ENCODE results near the gene LEUTX. TPM values are rescaled to one million over a fixed set of nuclear protein-coding genes. Genes with fewer than 3 reads are reported as not detected.
A peak's percentile ranks its signal among the peaks of the same experiment; 100 is the strongest.

LEUTX gene
- total RNA-seq, 1 donor from 2014 or later = not detected

DNA sequence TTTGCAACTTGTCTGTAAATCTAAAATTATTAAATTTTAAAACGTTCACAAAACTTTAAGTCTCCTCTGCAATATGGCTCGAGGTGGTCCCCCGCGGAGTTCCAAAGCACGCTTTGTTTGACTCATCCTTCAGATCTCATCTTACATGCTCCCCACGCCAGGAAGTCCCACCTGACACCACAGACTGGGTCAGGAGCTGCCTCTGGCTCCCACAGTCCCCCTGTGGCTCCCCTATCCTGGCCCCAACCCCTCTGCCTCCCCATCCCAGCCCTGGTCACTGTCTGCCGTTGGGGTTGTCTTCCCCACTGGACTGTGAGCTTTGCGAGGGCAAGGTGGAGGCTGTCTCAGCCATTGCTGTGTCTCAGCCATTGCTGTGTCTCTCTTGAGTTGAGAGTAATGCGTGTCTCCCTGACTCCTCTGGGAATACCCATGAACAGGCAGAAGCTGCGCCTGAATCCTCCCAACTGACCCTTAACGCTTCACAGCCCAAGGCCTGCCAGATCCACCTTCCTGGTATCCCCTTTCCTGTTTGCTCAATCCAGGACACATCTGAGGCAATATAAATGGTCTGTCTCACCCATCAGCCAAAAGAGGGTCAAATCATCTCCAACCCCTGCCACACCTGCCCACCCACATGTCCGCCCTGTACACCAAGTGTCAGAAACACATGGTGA is 39.4 kb downstream of the LEUTX start:
- no peak overlapping the region for H3K27ac Mint-ChIP-seq
- no peaks in the 10 kb centered on the region for H3K27me3 Mint-ChIP-seq
- H3K36me3 Mint-ChIP-seq = no peaks in the 10 kb centered on the region
- no peak for TF ChIP-seq CTCF (conservative IDR thresholded peaks at IDR 0.05)
- no peaks in the 10 kb centered on the region for H3K9me3 Mint-ChIP-seq
- H3K4me3 Mint-ChIP-seq = no peak overlapping the region
- peak; percentile 53 for DNase-seq (ENCODE audit: extremely low spot score, unreplicated experiment)
- H3K4me1 Mint-ChIP-seq (ENCODE audit: unreplicated experiment) = peaks cover 7% of the 10 kb centered on the region

- H3K4me1 Mint-ChIP-seq (ENCODE audit: unreplicated experiment) = peaks cover 3% of the 10 kb centered on the region
- H3K27ac Mint-ChIP-seq = no peak overlapping the region
- no peaks in the 10 kb centered on the region for H3K36me3 Mint-ChIP-seq
- no peaks in the 10 kb centered on the region for H3K9me3 Mint-ChIP-seq
- TF ChIP-seq CTCF (conservative IDR thresholded peaks at IDR 0.05) = no peak
- H3K27me3 Mint-ChIP-seq = no peaks in the 10 kb centered on the region
- peak; percentile 31 for DNase-seq (ENCODE audit: extremely low spot score, unreplicated experiment)
- no peak overlapping the region for H3K4me3 Mint-ChIP-seq
Measured at GRCh38 chr19:39818626-39819097, 40.0 kb downstream of the LEUTX start.

DNA sequence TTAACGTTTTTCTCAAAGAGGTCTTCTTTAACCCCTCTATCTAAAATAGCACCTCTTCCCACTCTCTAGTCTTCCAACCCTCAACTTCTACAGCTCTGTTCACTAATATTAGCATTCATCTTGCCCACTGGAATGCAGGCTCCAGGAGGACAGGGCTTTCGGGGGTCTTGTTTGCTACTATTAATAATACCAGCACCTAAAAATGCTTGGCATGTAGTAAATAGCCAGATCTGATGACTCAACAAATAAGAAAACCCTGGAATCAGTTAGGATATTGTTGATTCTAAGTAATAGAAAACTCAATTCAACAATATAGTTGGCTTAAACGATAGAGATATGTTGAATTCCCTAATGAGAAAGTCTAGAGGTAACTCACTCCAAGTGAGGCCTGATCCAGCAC is 41.1 kb downstream of the LEUTX start:
- H3K9me3 Mint-ChIP-seq = no peaks in the 10 kb centered on the region
- H3K27me3 Mint-ChIP-seq = no peaks in the 10 kb centered on the region
- no peak for TF ChIP-seq CTCF (conservative IDR thresholded peaks at IDR 0.05)
- DNase-seq (ENCODE audit: extremely low spot score, unreplicated experiment) = no peak
- no peaks in the 10 kb centered on the region for H3K36me3 Mint-ChIP-seq
- no peak overlapping the region for H3K4me3 Mint-ChIP-seq
- H3K27ac Mint-ChIP-seq = no peak overlapping the region
- no peaks in the 10 kb centered on the region for H3K4me1 Mint-ChIP-seq (ENCODE audit: unreplicated experiment)

- DNase-seq (ENCODE audit: extremely low spot score, unreplicated experiment) = no peak
- H3K4me3 Mint-ChIP-seq = no peak overlapping the region
- no peaks in the 10 kb centered on the region for H3K36me3 Mint-ChIP-seq
- no peak overlapping the region for H3K27ac Mint-ChIP-seq
- no peaks in the 10 kb centered on the region for H3K27me3 Mint-ChIP-seq
- TF ChIP-seq CTCF (conservative IDR thresholded peaks at IDR 0.05) = no peak
- no peaks in the 10 kb centered on the region for H3K4me1 Mint-ChIP-seq (ENCODE audit: unreplicated experiment)
- H3K9me3 Mint-ChIP-seq = no peaks in the 10 kb centered on the region
Measured at GRCh38 chr19:39820696-39821095, 42.0 kb downstream of the LEUTX start.

DNA sequence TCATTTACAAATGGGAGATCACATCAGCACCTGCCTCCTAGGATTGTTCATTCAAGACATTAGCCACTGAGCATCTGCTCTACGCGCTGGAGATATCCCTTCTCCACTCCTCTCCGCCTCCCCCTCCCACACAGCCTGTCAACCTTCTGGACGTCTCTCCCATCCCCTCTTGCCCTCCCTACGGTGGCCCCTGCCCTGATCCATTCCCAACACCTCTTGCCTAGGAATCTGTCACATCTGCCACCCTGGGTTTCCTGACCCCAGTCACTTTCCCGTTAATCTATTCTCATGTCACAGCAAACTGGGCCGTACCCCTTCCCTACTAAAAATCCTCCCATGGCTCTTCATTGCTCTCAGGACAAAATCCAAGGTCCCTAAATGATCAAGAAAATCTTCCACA is 45.0 kb downstream of the LEUTX start:
- DNase-seq (ENCODE audit: extremely low spot score, unreplicated experiment) = no peak
- Mint-ChIP-seq H3K27ac (no peak overlapping the region), H3K27me3 (no peaks in the 10 kb centered on the region), H3K4me3 (no peak overlapping the region), H3K9me3 (no peaks in the 10 kb centered on the region), H3K4me1 (ENCODE audit: unreplicated experiment) (no peaks in the 10 kb centered on the region), H3K36me3 (peaks cover 3% of the 10 kb centered on the region)
- TF ChIP-seq CTCF (conservative IDR thresholded peaks at IDR 0.05) = no peak

Measured in type B pancreatic cell (in vitro differentiated cells).